Calu3 (cell line): ENCODE measurements around the gene GIMAP8. TPM values are rescaled to one million over a fixed set of nuclear protein-coding genes. Genes with fewer than 3 reads are reported as not detected.

ENCODE experiments used
- BruUV-seq: library from RNA; stranded (reverse); fragments of 400-500 nt; replicated peaks from 2 replicates; lab custom pipeline; 2021; lab: Mats Ljungman, UMichigan
- CTCF ChIA-PET: fragments of 300-600 bp; sonication (Branson Sonifier 250); formaldehyde crosslinking; loops from one replicate; lab custom pipeline; 2022; ENCODE audit warnings: antibody characterized with exemption; lab: Charles Lee
- DNase-seq: peaks from one replicate; pipeline ENCODE4 v3.0.0; 2022
- H3K27ac Mint-ChIP-seq: one replicate; pipeline ENCODE4 v1.8.0; 2022; ENCODE audit warnings: mixed read lengths; ENCODE audit not compliant: unreplicated experiment
- H3K27me3 Mint-ChIP-seq: one replicate; pipeline ENCODE4 v1.8.0; 2022; ENCODE audit warnings: mixed read lengths; ENCODE audit not compliant: unreplicated experiment
- H3K36me3 Mint-ChIP-seq: one replicate; pipeline ENCODE4 v1.8.0; 2022; ENCODE audit warnings: mild to moderate bottlenecking, moderate library complexity, mixed read lengths; ENCODE audit not compliant: insufficient read depth, unreplicated experiment
- H3K4me1 Mint-ChIP-seq: one replicate; pipeline ENCODE4 v1.8.0; 2022; ENCODE audit warnings: mild to moderate bottlenecking, low read depth, mixed read lengths; ENCODE audit not compliant: unreplicated experiment
- H3K4me3 Mint-ChIP-seq: one replicate; pipeline ENCODE4 v1.8.0; 2022; ENCODE audit warnings: mild to moderate bottlenecking, low read depth, moderate library complexity, mixed read lengths; ENCODE audit not compliant: unreplicated experiment
- H3K9me3 Mint-ChIP-seq: one replicate; pipeline ENCODE4 v1.8.0; 2022; ENCODE audit warnings: low read depth, mixed read lengths; ENCODE audit not compliant: unreplicated experiment
- CTCF ChIP-seq: fragments of 200-600 bp; IDR thresholded peaks from one replicate; pipeline ENCODE4 v1.8.0; 2022; ENCODE audit warnings: antibody characterized with exemption; ENCODE audit not compliant: unreplicated experiment
- intact Hi-C: fragments of 100-400 bp; cut with micrococcal nuclease; formaldehyde crosslinking; loops from one replicate; pipeline ENCODE4 v1.10.0; 2022; ENCODE audit not compliant: unreplicated experiment
- total RNA-seq: library from RNA; stranded (reverse); gene quantifications from 2 replicates; pipeline ENCODE4 v1.2.3, GENCODE V29; 2022

Gene GIMAP8
- total RNA-seq, 1 experiment from 2014 or later: not detected

GRCh38 chr7:150402671-150403321 is 47.6 kb upstream of the GIMAP8 start:
- Mint-ChIP-seq H3K9me3 (no peaks in the 10 kb centered on the region), H3K27ac (no peak overlapping the region), H3K4me3 (no peak overlapping the region), H3K36me3 (peaks cover 21% of the 10 kb centered on the region), H3K4me1 (peaks cover 42% of the 10 kb centered on the region), H3K27me3 (no peaks in the 10 kb centered on the region)
- no peak for TF ChIP-seq CTCF
- DNase-seq: no peak
- CTCF ChIA-PET: no interaction called here
- BruUV-seq: no TSS peak
- intact Hi-C loops: no loop called here

- no peak for TF ChIP-seq CTCF
- peaks cover 42% of the 10 kb centered on the region for H3K4me1 Mint-ChIP-seq
- H3K9me3 Mint-ChIP-seq: no peaks in the 10 kb centered on the region
- H3K27ac Mint-ChIP-seq: no peak overlapping the region
- CTCF ChIA-PET: interaction anchor here (0.6 kb wide), 1 partner anchor 856 kb away, joined by 3 read pairs; no protein-coding TSS in a partner anchor
- BruUV-seq: no TSS peak
- DNase-seq: no peak
- intact Hi-C loops: no loop called here
- H3K36me3 Mint-ChIP-seq: peaks cover 21% of the 10 kb centered on the region
- peak overlapping the region; percentile 71 for H3K4me3 Mint-ChIP-seq
- no peaks in the 10 kb centered on the region for H3K27me3 Mint-ChIP-seq
These were observed 46.9 kb upstream of the GIMAP8 start for GRCh38 chr7:150403376-150404171.

DNA sequence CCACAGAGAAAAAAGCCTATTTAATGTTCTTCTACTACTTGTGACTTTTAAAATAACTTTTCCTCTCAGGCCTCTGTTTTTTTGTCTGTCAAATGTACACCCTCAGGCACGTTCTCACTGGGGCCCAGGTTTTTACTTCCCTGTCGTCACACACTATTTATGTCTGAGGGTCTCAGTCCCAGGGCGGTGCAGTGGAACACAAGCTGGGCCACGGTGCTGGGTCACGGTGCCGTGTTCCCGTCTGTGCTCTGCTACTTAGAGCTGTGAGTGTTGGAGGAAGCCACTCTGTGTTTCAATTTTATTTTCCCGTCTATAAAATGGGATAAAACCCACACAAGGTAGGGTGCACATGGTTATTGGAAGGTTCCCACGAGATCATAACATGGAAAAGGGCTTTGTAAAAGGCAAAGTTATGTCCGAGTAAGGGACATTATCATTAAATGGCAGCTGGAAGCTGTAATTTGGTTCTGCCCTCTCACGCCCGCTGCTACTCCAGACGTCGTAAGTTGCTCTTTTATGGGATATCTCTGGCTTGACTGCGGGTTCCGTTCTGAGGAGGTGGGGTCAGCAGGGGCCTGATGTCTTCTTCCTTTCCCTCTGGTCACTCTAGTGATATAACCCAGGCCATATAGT is 46.1 kb upstream of the GIMAP8 start:
- intact Hi-C loops: no loop called here
- Mint-ChIP-seq H3K4me1 (peaks cover 42% of the 10 kb centered on the region), H3K4me3 (peak overlapping the region; percentile 71), H3K36me3 (peaks cover 26% of the 10 kb centered on the region), H3K27ac (peak overlapping the region; percentile 29), H3K9me3 (no peaks in the 10 kb centered on the region), H3K27me3 (no peaks in the 10 kb centered on the region)
- no peak for TF ChIP-seq CTCF
- DNase-seq: no peak
- CTCF ChIA-PET: no interaction called here
- BruUV-seq: no TSS peak

GRCh38 chr7:150404805-150405583 is 45.4 kb upstream of the GIMAP8 start:
- Mint-ChIP-seq H3K36me3 (peaks cover 26% of the 10 kb centered on the region), H3K27ac (peak overlapping the region; percentile 29), H3K27me3 (no peaks in the 10 kb centered on the region), H3K9me3 (no peaks in the 10 kb centered on the region), H3K4me1 (peaks cover 40% of the 10 kb centered on the region), H3K4me3 (peak overlapping the region; percentile 71)
- intact Hi-C loops: no loop called here
- peak; percentile 80 for DNase-seq
- BruUV-seq: no TSS peak
- CTCF ChIA-PET: interaction anchor here (0.5 to 1.2 kb wide), 2 partner anchors 27 to 339 kb away, joined by 4 read pairs; no protein-coding TSS in a partner anchor
- TF ChIP-seq CTCF: no peak
